Daoy (cell line): Measurements from ENCODE around the gene ATXN1. TPM values are rescaled to one million over a fixed set of nuclear protein-coding genes. Genes with fewer than 3 reads are reported as not detected.
"Not testable (repeated sequence)": the region's sequence is repeated elsewhere in the genome, so short reads cannot be mapped to it uniquely, and the experiment has no call there.

ENCODE experiments used
- DNase-seq: peaks from one replicate; pipeline ENCODE4 v3.0.0-alpha.2; 2015; ENCODE audit warnings: low read depth
- total RNA-seq: library from RNA; depleted of rRNA; stranded (reverse); fragments of >200 nt; shearing (Covaris generic); gene quantifications from 2 replicates; pipeline ENCODE4 v1.2.3, GENCODE V29; 2014

The ATXN1 gene
- total RNA-seq, 1 experiment from 2014 or later: 33.8 TPM

- DNase-seq: no peak
Observed at GRCh38 chr6:16720861-16721260, 40.4 kb downstream of the ATXN1 start.

GRCh38 chr6:16719488-16719887 is 41.8 kb downstream of the ATXN1 start:
- no peak for DNase-seq

- DNase-seq: no peak
Observed at GRCh38 chr6:16718356-16718755, 42.9 kb downstream of the ATXN1 start.

GRCh38 chr6:16717275-16717942 is 43.9 kb downstream of the ATXN1 start:
- DNase-seq: no peak

DNA sequence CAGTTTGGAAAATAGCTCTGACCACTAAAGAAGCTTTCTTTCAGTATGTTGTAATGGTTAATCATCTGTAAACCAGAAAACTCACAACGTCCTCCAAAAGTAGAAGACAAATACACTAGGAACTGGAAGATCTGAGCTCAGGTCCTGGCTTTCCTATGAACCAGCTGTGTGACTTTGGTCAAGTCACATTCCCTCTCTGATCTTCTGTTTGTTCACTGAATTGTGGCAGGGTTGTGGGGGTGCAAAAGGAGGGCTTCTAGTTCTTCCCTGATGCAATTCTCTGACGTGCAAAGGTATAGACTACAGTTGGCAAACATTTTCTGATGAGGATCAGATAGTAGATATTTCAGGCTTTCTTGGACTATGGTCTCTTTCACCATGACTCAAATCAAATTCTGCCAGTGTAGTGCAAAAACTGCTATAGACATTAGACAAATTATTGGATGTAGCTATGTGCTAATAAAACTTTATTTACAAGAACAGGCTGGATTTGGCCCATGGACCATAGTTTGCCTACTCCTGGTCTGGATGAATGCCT is 44.9 kb downstream of the ATXN1 start:
- no peak for DNase-seq

- peak; percentile 29 for DNase-seq
Observed at GRCh38 chr6:16713597-16713996, 47.7 kb downstream of the ATXN1 start.

GRCh38 chr6:16712931-16713484 is 48.3 kb downstream of the ATXN1 start:
- DNase-seq: peak; percentile 93

DNA sequence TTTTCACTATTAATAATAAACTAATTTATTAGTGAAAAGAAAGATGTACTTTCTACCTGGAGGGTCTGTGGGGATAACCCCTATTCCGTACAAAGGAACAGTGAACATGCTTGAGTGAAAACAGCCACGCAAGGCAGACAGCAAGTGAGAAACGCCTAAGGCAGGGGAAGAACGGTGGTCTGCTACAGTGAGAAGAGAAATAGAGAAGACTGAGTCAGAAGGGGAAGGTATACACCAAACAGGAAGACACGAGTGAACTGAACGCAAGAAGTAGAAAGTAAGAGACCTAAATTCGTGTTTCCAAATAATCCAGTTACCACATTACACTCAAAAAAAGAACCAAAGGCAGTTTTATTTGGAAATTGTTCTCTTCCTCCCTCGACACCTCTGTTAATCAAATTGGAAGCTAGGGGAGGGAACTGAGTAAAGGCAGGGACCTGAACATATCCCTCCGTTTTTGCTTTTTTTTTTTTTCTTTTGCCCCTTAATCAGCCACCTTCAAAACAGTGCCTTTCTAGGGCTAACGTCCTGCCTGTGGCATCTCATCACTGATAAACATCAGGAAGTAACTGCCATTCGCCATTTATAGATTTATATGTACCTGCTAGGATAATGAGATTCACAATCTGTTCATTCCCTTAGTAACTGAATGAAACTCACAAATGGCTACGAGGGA is 48.9 kb downstream of the ATXN1 start:
- peak; percentile 67 for DNase-seq

- peak; percentile 90 for DNase-seq
Observed at GRCh38 chr6:16711546-16712254, 49.6 kb downstream of the ATXN1 start.

- DNase-seq: peak; percentile 52
Observed at GRCh38 chr6:16706911-16707783, 54.1 kb downstream of the ATXN1 start.

GRCh38 chr6:16706491-16706890 is 54.8 kb downstream of the ATXN1 start:
- not testable (repeated sequence) for DNase-seq

DNA sequence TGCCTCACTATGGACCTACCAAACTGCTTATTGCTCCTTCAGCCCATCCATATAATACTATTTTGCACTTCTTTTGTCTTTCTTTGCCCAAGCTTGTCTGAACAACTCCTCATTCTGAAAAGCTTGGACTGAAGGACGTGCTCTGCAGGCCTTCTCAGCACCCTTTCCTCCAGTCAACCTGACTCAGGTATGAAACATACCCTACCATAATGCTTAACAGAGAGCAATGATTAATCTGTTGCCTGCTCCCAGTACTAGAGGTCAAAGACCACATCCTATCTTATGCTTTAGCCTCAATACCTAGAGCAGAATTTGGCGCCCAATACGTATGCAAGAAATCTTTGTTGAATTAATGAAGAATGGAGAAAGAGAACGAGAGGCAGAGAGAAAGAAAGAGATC is 55.2 kb downstream of the ATXN1 start:
- no peak for DNase-seq

DNA sequence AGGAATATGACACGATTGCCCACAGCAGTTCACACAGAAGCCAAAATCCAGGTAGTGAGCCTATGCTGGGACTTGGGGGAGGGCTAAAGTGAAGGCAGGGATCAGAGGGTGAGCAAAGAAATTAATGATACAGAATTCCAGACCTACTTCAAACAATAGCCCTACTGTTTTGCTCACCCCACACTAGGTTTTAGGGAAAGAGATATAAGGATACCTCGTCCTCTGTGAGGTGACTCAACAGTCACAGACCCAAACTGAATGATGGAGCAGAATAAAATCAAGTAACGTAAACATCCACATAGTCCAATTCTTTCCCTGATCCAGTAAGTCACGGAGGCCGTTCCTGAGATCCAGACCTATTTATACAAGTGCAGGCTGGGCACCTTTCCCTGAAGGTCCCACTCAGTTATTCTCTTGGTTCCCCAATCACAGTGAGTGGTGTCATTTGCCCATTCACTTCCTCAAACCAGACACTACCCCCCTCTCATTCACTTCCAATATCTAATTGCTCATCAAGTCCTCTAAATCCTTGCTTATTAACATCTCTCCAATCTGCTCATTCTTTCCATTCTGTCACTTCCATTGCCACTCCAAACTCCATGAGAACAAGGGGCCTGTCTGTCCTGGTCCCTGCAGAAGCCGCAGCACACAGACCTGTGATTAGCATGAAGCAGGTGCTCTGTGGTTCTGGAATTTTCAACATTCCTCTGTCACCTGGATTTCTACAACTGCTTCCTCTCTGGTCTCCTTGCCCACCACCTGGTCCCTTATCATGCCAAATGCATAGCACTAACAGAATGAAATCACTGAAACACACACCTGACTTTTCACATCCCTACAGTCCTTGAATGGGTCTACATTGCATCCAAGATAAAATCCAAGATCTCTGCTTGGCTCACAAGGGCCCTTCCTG is 55.9 kb downstream of the ATXN1 start:
- peak; percentile 29 for DNase-seq

GRCh38 chr6:16704401-16705045 is 56.7 kb downstream of the ATXN1 start:
- peak; percentile 81 for DNase-seq

GRCh38 chr6:16702627-16703378 is 58.5 kb downstream of the ATXN1 start:
- not testable (repeated sequence) for DNase-seq

GRCh38 chr6:16700916-16701234 is 60.4 kb downstream of the ATXN1 start:
- DNase-seq: no peak

GRCh38 chr6:16700202-16700915 is 60.9 kb downstream of the ATXN1 start:
- DNase-seq: peak; percentile 63
